HepG2 (cell line): ENCODE results near the gene NTF3. TPM values are rescaled to one million over a fixed set of nuclear protein-coding genes. Genes with fewer than 3 reads are reported as not detected.

Experiments used
- ATAC-seq: fragments of 200-7000 bp; cut with Tn5 transposase; 3 replicates; pipeline ENCODE4 v1.9.1; 2020; ENCODE audit warnings: mild to moderate bottlenecking, moderate library complexity
- BruUV-seq: library from RNA; stranded (reverse); fragments of 400-500 nt; replicated peaks from 2 replicates; lab custom pipeline; 2021; lab: Mats Ljungman, UMichigan
- CTCF ChIA-PET: fragments of 300-600 bp; formaldehyde crosslinking; extraction: SDS; loops from one replicate; lab custom pipeline; 2021; ENCODE audit warnings: low total read pairs, inconsistent platforms, low intra/inter-chr PET ratio; lab: Yijun Ruan, JAX
- POLR2A ChIA-PET: fragments of 350-600 bp; sonication (Branson Sonifier 250); formaldehyde crosslinking; loops from one replicate; lab custom pipeline; 2020; ENCODE audit warnings: antibody characterized with exemption, inconsistent platforms; lab: Yijun Ruan, JAX
- DNase-seq: peaks from one replicate; pipeline ENCODE4 v3.0.0-alpha.2; 2015; ENCODE audit warnings: low spot score
- FAIRE-seq: peaks from 3 replicates; lab custom pipeline; 2011; peaks lifted over from hg19 to GRCh38; lab: Jason Lieb, UNC
- H2AFZ ChIP-seq: one replicate; pipeline ENCODE4 v1.6.1; 2011; ENCODE audit warnings: low read length, inconsistent platforms
- H3K27ac ChIP-seq: fragments of 300-600 bp; 3 replicates; pipeline ENCODE4 v1.8.0; 2011; ENCODE audit warnings: mixed run types, mild to moderate bottlenecking, mixed read lengths, low read length, inconsistent platforms; ENCODE audit not compliant: insufficient read depth; ENCODE audit errors: extremely low read length
- H3K27me3 ChIP-seq, 2 experiments: fragments of 200-600 bp in 1 of 2; 2 replicates in 1 of 2; 3 replicates in 1 of 2; pipeline versions ENCODE4 v1.6.0 to v1.8.0; 2011; ENCODE audit warnings: low read length in 2 of 2, mild to moderate bottlenecking in 2 of 2, moderate library complexity in 2 of 2, inconsistent platforms in 1 of 2; ENCODE audit not compliant: insufficient read depth in 2 of 2, control insufficient read depth in 1 of 2
- H3K36me3 ChIP-seq, 2 experiments: fragments of 200-600 bp in 1 of 2; replicated peaks in 1 of 2; 2 replicates in 1 of 2; 3 replicates in 1 of 2; pipeline versions ENCODE4 v1.5.1 to v1.8.0; 2011; ENCODE audit warnings: low read length in 2 of 2, inconsistent platforms in 1 of 2; ENCODE audit not compliant: insufficient read depth in 2 of 2, control insufficient read depth in 1 of 2
- H3K4me1 ChIP-seq: 2 replicates; pipeline ENCODE4 v1.5.1; 2012; ENCODE audit warnings: low read length, inconsistent platforms; ENCODE audit not compliant: insufficient read depth
- H3K4me2 ChIP-seq: 2 replicates; pipeline ENCODE4 v1.6.0; 2011; ENCODE audit warnings: low read depth, low read length, inconsistent platforms
- H3K4me3 ChIP-seq, 3 experiments: fragments of 200-600 bp in 1 of 3; sonication (generic), shearing (Covaris generic) in 1 of 3; replicated peaks in 1 of 3; 2 replicates each; pipeline ENCODE4 v1.5.1; 2011 to 2016; ENCODE audit warnings: low read length in 3 of 3, inconsistent platforms in 2 of 3, low read depth in 2 of 3, mild to moderate bottlenecking in 2 of 3, control low read depth in 1 of 3, mixed read lengths in 1 of 3; ENCODE audit not compliant: insufficient read depth in 1 of 3
- H3K79me2 ChIP-seq: one replicate; pipeline ENCODE4 v1.6.1; 2011; ENCODE audit warnings: low read length, inconsistent platforms; ENCODE audit not compliant: insufficient read depth
- H3K9ac ChIP-seq: 2 replicates; pipeline ENCODE4 v1.6.0; 2011; ENCODE audit warnings: mild to moderate bottlenecking, low read depth, low read length, inconsistent platforms; ENCODE audit not compliant: insufficient read depth
- H3K9me3 ChIP-seq: 2 replicates; pipeline ENCODE4 v1.5.1; 2012; ENCODE audit warnings: mild to moderate bottlenecking, low read length
- H4K20me1 ChIP-seq: 2 replicates; pipeline ENCODE4 v1.6.0; 2011; ENCODE audit warnings: inconsistent platforms, mild to moderate bottlenecking, low read length, moderate library complexity; ENCODE audit not compliant: insufficient read depth
- AFF4 ChIP-seq: sonication (generic); formaldehyde crosslinking; IDR thresholded peaks from 2 replicates; pipeline ENCODE4 v1.4.0; 2020; ENCODE audit warnings: missing genetic modification reagents
- CBX2 ChIP-seq, 2 experiments: fragments of 200-600 bp in 1 of 2; sonication (generic); formaldehyde crosslinking in 1 of 2; IDR thresholded peaks; 2 replicates each; pipeline versions ENCODE4 v1.7.0 to v1.8.1; 2018 to 2022; ENCODE audit warnings: low read depth in 2 of 2, low read length in 1 of 2, mild to moderate bottlenecking in 1 of 2, missing genetic modification reagents in 1 of 2
- CENPX ChIP-seq: sonication (generic); formaldehyde crosslinking; IDR thresholded peaks from 2 replicates; pipeline ENCODE4 v1.9.0; 2021; ENCODE audit warnings: mild to moderate bottlenecking, missing genetic modification reagents, moderate library complexity
- HDAC2 ChIP-seq: sonication (generic); formaldehyde crosslinking; IDR thresholded peaks from 2 replicates; pipeline ENCODE4 v1.4.0; 2020; ENCODE audit warnings: missing genetic modification reagents
- NRL ChIP-seq: sonication (generic); formaldehyde crosslinking; IDR thresholded peaks from 2 replicates; pipeline ENCODE4 v1.5.0; 2020; ENCODE audit warnings: missing genetic modification reagents, mild to moderate bottlenecking, moderate library complexity, borderline replicate concordance
- ZNF121 ChIP-seq: sonication (generic); formaldehyde crosslinking; IDR thresholded peaks from 2 replicates; pipeline ENCODE4 v1.5.0; 2020; ENCODE audit warnings: mild to moderate bottlenecking, missing genetic modification reagents
- ZNF737 ChIP-seq: sonication (generic); formaldehyde crosslinking; IDR thresholded peaks from 2 replicates; pipeline ENCODE4 v1.5.0; 2020; ENCODE audit warnings: missing genetic modification reagents, mild to moderate bottlenecking, borderline replicate concordance
- ZNF75D ChIP-seq: sonication (generic); formaldehyde crosslinking; IDR thresholded peaks from 2 replicates; pipeline ENCODE4 v1.8.1; 2023; ENCODE audit warnings: missing genetic modification reagents, mild to moderate bottlenecking, borderline replicate concordance
- ZNF768 ChIP-seq: sonication (generic); formaldehyde crosslinking; IDR thresholded peaks from 2 replicates; pipeline ENCODE4 v1.4.0; 2020; ENCODE audit warnings: missing genetic modification reagents
- ZNF839 ChIP-seq: sonication (generic); formaldehyde crosslinking; IDR thresholded peaks from 2 replicates; pipeline ENCODE4 v1.4.0; 2020; ENCODE audit warnings: missing genetic modification reagents, mild to moderate bottlenecking, borderline replicate concordance
- WGBS: methylation state at CpG from one replicate; pipeline ENCODE4 v1.1.6; 2017; ENCODE audit warnings: low lambda C conversion rate; 5-methylcytosine and 5-hydroxymethylcytosine counted together
- in situ Hi-C: cut with HindIII; loops from 2 replicates; pipeline ENCODE4 v1.10.0; 2017; ENCODE audit warnings: low pct_unique_long_range_greater_than_20kb; ENCODE audit not compliant: extremely low pct_ligation_motif_present
- intact Hi-C: fragments of 100-400 bp; cut with micrococcal nuclease; formaldehyde crosslinking; loops from one replicate; pipeline ENCODE4 v1.10.0; 2022; ENCODE audit not compliant: unreplicated experiment
- polyA plus RNA-seq, 8 experiments: library from polyadenylated mRNA; depleted of rRNA in 3 of 8; stranded (reverse) in 7 of 8; unstranded in 1 of 8; fragments of >200 nt; fragmentation: Illumina TruSeq in 4 of 8; extraction: Trizol in 4 of 8; gene quantifications; 2 replicates each; pipeline versions ENCODE4 v1.2.1 to v1.2.3, GENCODE V29; 2011 to 2016; ENCODE audit warnings: low read depth in 4 of 8, missing spikeins in 1 of 8, mixed read lengths in 1 of 8; ENCODE audit not compliant: insufficient read depth in 1 of 8
- total RNA-seq, 5 experiments: library from RNA; depleted of rRNA; stranded (reverse); fragments of >200 nt; fragmentation: Illumina TruSeq; extraction: Trizol; gene quantifications; 2 replicates each; pipeline ENCODE4 v1.2.3, GENCODE V29; 2016; ENCODE audit warnings: low read depth in 1 of 5
- TF ChIP-seq, protein P1 (sequence below): sonication (generic); formaldehyde crosslinking; IDR thresholded peaks from 2 replicates; pipeline ENCODE4 v1.9.0; 2021; ENCODE audit warnings: missing genetic modification reagents, borderline replicate concordance
- TF ChIP-seq, protein P2 (sequence below): sonication (generic); formaldehyde crosslinking; IDR thresholded peaks from 2 replicates; pipeline ENCODE4 v1.8.1; 2023; ENCODE audit warnings: missing genetic modification reagents, mild to moderate bottlenecking, borderline replicate concordance
- TF ChIP-seq, protein P3 (sequence below): sonication (generic); formaldehyde crosslinking; IDR thresholded peaks from 2 replicates; pipeline ENCODE4 v1.8.1; 2023; ENCODE audit warnings: mild to moderate bottlenecking, missing genetic modification reagents
- TF ChIP-seq, protein P4 (sequence below): sonication (generic); formaldehyde crosslinking; IDR thresholded peaks from 2 replicates; pipeline ENCODE4 v1.5.0; 2020; ENCODE audit warnings: mild to moderate bottlenecking, missing genetic modification reagents, moderate library complexity

The NTF3 gene
- total and polyA plus RNA-seq, 2 of the 13 experiments (the other 11 are each of a cell fraction or from before 2014, with no cell fraction given): not detected

- DNase-seq (no peak), FAIRE-seq (no peak), ATAC-seq (no peak)
- no peaks in the 10 kb centered on the region for H3K9me3 ChIP-seq
- H4K20me1 ChIP-seq: no peaks in the 10 kb centered on the region
- no TSS peak for BruUV-seq
- no peaks in the 10 kb centered on the region; a peak in 2 of 5 replicates for H3K27me3 ChIP-seq
- in situ Hi-C loops (loop anchor here (5.0 kb wide), 2 partner anchors 239 to 419 kb away; no protein-coding TSS in a partner anchor), intact Hi-C loops (no loop called here)
- no peak overlapping the region for H3K27ac ChIP-seq
- ChIA-PET CTCF (no interaction called here), POLR2A (no interaction called here)
- H3K4me1 ChIP-seq: no peaks in the 10 kb centered on the region
- no peak overlapping the region for H3K4me3 ChIP-seq
- H3K4me2 ChIP-seq: no peak overlapping the region
- H3K79me2 ChIP-seq: no peaks in the 10 kb centered on the region
- H3K36me3 ChIP-seq: no peaks in the 10 kb centered on the region
- WGBS: under 1% methylated on average over 7 of the region's 7 CpGs
- H3K9ac ChIP-seq: no peak overlapping the region
- H2AFZ ChIP-seq: no peak overlapping the region
- TF ChIP-seq, protein P1, sequence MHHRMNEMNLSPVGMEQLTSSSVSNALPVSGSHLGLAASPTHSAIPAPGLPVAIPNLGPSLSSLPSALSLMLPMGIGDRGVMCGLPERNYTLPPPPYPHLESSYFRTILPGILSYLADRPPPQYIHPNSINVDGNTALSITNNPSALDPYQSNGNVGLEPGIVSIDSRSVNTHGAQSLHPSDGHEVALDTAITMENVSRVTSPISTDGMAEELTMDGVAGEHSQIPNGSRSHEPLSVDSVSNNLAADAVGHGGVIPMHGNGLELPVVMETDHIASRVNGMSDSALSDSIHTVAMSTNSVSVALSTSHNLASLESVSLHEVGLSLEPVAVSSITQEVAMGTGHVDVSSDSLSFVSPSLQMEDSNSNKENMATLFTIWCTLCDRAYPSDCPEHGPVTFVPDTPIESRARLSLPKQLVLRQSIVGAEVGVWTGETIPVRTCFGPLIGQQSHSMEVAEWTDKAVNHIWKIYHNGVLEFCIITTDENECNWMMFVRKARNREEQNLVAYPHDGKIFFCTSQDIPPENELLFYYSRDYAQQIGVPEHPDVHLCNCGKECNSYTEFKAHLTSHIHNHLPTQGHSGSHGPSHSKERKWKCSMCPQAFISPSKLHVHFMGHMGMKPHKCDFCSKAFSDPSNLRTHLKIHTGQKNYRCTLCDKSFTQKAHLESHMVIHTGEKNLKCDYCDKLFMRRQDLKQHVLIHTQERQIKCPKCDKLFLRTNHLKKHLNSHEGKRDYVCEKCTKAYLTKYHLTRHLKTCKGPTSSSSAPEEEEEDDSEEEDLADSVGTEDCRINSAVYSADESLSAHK (CRISPR knock-in tag): no peak
- no peak for TF ChIP-seq ZNF121 (CRISPR knock-in tag)
- TF ChIP-seq, protein P2, sequence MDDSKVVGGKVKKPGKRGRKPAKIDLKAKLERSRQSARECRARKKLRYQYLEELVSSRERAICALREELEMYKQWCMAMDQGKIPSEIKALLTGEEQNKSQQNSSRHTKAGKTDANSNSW (CRISPR knock-in tag): no peak
- TF ChIP-seq, protein P3, sequence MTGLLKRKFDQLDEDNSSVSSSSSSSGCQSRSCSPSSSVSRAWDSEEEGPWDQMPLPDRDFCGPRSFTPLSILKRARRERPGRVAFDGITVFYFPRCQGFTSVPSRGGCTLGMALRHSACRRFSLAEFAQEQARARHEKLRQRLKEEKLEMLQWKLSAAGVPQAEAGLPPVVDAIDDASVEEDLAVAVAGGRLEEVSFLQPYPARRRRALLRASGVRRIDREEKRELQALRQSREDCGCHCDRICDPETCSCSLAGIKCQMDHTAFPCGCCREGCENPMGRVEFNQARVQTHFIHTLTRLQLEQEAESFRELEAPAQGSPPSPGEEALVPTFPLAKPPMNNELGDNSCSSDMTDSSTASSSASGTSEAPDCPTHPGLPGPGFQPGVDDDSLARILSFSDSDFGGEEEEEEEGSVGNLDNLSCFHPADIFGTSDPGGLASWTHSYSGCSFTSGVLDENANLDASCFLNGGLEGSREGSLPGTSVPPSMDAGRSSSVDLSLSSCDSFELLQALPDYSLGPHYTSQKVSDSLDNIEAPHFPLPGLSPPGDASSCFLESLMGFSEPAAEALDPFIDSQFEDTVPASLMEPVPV (CRISPR knock-in tag): no peak
- TF ChIP-seq, protein P4, sequence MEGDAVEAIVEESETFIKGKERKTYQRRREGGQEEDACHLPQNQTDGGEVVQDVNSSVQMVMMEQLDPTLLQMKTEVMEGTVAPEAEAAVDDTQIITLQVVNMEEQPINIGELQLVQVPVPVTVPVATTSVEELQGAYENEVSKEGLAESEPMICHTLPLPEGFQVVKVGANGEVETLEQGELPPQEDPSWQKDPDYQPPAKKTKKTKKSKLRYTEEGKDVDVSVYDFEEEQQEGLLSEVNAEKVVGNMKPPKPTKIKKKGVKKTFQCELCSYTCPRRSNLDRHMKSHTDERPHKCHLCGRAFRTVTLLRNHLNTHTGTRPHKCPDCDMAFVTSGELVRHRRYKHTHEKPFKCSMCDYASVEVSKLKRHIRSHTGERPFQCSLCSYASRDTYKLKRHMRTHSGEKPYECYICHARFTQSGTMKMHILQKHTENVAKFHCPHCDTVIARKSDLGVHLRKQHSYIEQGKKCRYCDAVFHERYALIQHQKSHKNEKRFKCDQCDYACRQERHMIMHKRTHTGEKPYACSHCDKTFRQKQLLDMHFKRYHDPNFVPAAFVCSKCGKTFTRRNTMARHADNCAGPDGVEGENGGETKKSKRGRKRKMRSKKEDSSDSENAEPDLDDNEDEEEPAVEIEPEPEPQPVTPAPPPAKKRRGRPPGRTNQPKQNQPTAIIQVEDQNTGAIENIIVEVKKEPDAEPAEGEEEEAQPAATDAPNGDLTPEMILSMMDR (CRISPR knock-in tag): no peak
- no peak for TF ChIP-seq ZNF839 (CRISPR knock-in tag)
- TF ChIP-seq ZNF75D (CRISPR knock-in tag): no peak
- no peak for TF ChIP-seq AFF4
- TF ChIP-seq CBX2 (IDR thresholded peaks at IDR 0.05; ENCODE audit: low read depth, low read length): no peak
- no peak for TF ChIP-seq CBX2 (CRISPR knock-in tag; IDR thresholded peaks at IDR 0.05; ENCODE audit: low read depth)
- TF ChIP-seq ZNF737 (CRISPR knock-in tag): no peak
- TF ChIP-seq HDAC2: no peak
- TF ChIP-seq CENPX: no peak
- TF ChIP-seq NRL (CRISPR knock-in tag): no peak
- TF ChIP-seq ZNF768 (CRISPR knock-in tag): no peak
Observed at GRCh38 chr12:5440978-5441377, 9.1 kb downstream of the NTF3 start.
